NB4 (cell line): ENCODE data around the gene SOCS2.

ENCODE experiments used
- DNase-seq: peaks from one replicate; pipeline ENCODE4 v3.0.0; 2010; ENCODE audit warnings: low read depth
- H3K4me3 ChIP-seq: one replicate; pipeline ENCODE4 v1.5.1; 2011; ENCODE audit warnings: mild to moderate bottlenecking, low read depth, low read length, moderate library complexity
- CTCF ChIP-seq: IDR thresholded peaks from one replicate; pipeline ENCODE4 v1.5.1; 2012; ENCODE audit warnings: low read depth, low read length
- MAX ChIP-seq: IDR thresholded peaks from 2 replicates; pipeline ENCODE4 v1.6.1; 2011; ENCODE audit warnings: low read depth, low read length
- MYC ChIP-seq: IDR thresholded peaks from 2 replicates; pipeline ENCODE4 v1.6.1; 2011; ENCODE audit warnings: low read depth, low read length
- POLR2A ChIP-seq: IDR thresholded peaks from 2 replicates; pipeline ENCODE4 v1.6.1; 2011; ENCODE audit warnings: mild to moderate bottlenecking; ENCODE audit not compliant: insufficient read length; ENCODE audit errors: extremely low read depth

The SOCS2 gene

GRCh38 chr12:93585247-93585646 is 12.8 kb downstream of the SOCS2 start:
- TF ChIP-seq CTCF (no peak), POLR2A (no peak)
- no peak overlapping the region for H3K4me3 ChIP-seq
- DNase-seq, result no peak

- peak; percentile 50 for DNase-seq
- TF ChIP-seq POLR2A (no peak), CTCF (no peak), MYC (no peak), MAX (no peak)
- no peak overlapping the region for H3K4me3 ChIP-seq
Measured at GRCh38 chr12:93587611-93588010, 15.1 kb downstream of the SOCS2 start.

- TF ChIP-seq CTCF, result no peak
- TF ChIP-seq MYC, result no peak
- no peak for TF ChIP-seq MAX
- TF ChIP-seq POLR2A, result no peak
- DNase-seq, result no peak
- H3K4me3 ChIP-seq, result no peak overlapping the region
Measured at GRCh38 chr12:93589081-93589480, 16.6 kb downstream of the SOCS2 start.

GRCh38 chr12:93591137-93591868 is 18.8 kb downstream of the SOCS2 start:
- peak; percentile 87 for DNase-seq

GRCh38 chr12:93592641-93593406 is 20.3 kb downstream of the SOCS2 start:
- H3K4me3 ChIP-seq, result no peak overlapping the region
- no peak for TF ChIP-seq MAX
- TF ChIP-seq POLR2A, result no peak
- TF ChIP-seq CTCF, result no peak
- no peak for TF ChIP-seq MYC
- no peak for DNase-seq

More at GRCh38 chr12:93591137-93591868, 18.8 kb downstream of the SOCS2 start:
- TF ChIP-seq POLR2A, result no peak
- no peak; the same call in 1 of the 2 replicates for TF ChIP-seq MYC
- peak; percentile 53 for TF ChIP-seq MAX
- peak overlapping the region; percentile 68 for H3K4me3 ChIP-seq

GRCh38 chr12:93593843-93594242 is 21.4 kb downstream of the SOCS2 start:
- DNase-seq, result no peak
- TF ChIP-seq CTCF (no peak), MYC (no peak), POLR2A (no peak), MAX (no peak)
- H3K4me3 ChIP-seq, result no peak overlapping the region
